Brain microvascular endothelial cell (primary cell): ENCODE results near the gene GRIK3.

Experiments
- DNase-seq: peaks from one replicate; pipeline ENCODE4 v3.0.0-alpha.2; 2020
- H3K27ac ChIP-seq: fragments of 250-450 bp; sonication (Bioruptor Pico); 2 replicates; pipeline ENCODE4 v1.5.1; 2020; ENCODE audit warnings: mild to moderate bottlenecking, moderate library complexity
- H3K27me3 ChIP-seq: fragments of 250-450 bp; sonication (Bioruptor Pico); replicated peaks from 2 replicates; pipeline ENCODE4 v1.5.1; 2020; ENCODE audit warnings: mild to moderate bottlenecking
- H3K36me3 ChIP-seq: fragments of 250-450 bp; sonication (Bioruptor Pico); replicated peaks from 2 replicates; pipeline ENCODE4 v1.5.1; 2020; ENCODE audit warnings: mild to moderate bottlenecking
- H3K4me3 ChIP-seq: 2 replicates; pipeline ENCODE4 v1.5.1; 2011; ENCODE audit warnings: low read depth, mild to moderate bottlenecking, control low read depth, low read length, moderate library complexity
- in situ Hi-C: cut with HindIII; loops from 2 replicates; pipeline ENCODE4 v1.10.0; 2017; ENCODE audit warnings: low sequenced_read_pairs, low pct_ligation_motif_present
- TF ChIP-seq, protein P1 (sequence below): IDR thresholded peaks from 2 replicates; pipeline ENCODE4 v1.5.1; 2011; ENCODE audit warnings: low read depth, mild to moderate bottlenecking, moderate library complexity, low read length, control low read depth, inconsistent platforms; ENCODE audit errors: missing control alignments

GRIK3 gene

GRCh38 chr1:36982709-36983108, 51.6 kb downstream of the GRIK3 start:
- no peak overlapping the region for H3K4me3 ChIP-seq
- no peak overlapping the region for H3K27ac ChIP-seq
- in situ Hi-C loops: no loop called here
- H3K36me3 ChIP-seq: no peaks in the 10 kb centered on the region
- H3K27me3 ChIP-seq: no peaks in the 10 kb centered on the region
- TF ChIP-seq, protein P1, sequence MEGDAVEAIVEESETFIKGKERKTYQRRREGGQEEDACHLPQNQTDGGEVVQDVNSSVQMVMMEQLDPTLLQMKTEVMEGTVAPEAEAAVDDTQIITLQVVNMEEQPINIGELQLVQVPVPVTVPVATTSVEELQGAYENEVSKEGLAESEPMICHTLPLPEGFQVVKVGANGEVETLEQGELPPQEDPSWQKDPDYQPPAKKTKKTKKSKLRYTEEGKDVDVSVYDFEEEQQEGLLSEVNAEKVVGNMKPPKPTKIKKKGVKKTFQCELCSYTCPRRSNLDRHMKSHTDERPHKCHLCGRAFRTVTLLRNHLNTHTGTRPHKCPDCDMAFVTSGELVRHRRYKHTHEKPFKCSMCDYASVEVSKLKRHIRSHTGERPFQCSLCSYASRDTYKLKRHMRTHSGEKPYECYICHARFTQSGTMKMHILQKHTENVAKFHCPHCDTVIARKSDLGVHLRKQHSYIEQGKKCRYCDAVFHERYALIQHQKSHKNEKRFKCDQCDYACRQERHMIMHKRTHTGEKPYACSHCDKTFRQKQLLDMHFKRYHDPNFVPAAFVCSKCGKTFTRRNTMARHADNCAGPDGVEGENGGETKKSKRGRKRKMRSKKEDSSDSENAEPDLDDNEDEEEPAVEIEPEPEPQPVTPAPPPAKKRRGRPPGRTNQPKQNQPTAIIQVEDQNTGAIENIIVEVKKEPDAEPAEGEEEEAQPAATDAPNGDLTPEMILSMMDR: no peak
- DNase-seq: no peak

DNA sequence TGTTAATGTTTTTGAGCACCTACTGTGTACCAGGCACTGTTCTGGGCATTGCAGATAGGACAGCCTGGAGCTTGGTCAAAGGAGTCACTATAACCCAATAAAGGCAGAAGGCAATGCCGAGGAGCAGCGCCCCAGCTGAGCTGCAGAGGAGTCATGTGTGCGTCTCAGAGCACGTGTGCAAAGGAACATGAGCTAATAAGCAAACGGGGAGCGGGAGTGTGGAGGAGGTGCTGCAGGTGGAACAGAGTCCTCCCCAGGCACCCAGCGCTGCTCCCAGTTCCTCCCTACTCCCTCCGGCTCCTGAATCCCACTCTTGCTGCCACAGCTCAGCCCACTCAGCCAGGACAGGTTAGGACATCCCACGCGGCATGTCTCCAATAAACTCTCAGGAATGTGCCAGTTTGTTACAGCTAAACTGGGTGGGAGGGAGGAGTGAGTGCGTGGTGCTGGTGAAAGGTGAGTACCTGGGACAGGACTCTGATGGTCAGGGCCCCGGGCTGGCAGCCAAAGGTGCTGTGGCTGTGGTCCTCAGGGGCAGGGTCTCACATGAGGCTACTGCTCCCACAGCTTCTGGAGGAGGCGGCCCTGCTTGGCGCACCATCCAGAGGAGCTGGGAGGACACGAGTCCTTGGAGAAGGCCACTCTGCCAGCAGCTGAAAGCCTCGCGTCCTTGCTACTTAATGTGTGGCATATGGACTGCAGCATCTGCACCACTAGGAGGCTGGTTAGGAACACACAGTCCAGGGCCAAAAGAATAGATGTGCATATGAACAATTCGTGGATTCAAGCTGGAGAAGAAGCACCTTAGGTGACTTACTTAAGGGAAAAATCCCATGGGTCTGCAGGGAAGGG, 52.3 kb downstream of the GRIK3 start:
- Histone ChIP-seq H3K27me3 (no peaks in the 10 kb centered on the region), H3K27ac (no peak overlapping the region), H3K4me3 (no peak overlapping the region), H3K36me3 (no peaks in the 10 kb centered on the region)
- in situ Hi-C loops: no loop called here
- no peak for DNase-seq
- TF ChIP-seq, protein P1: no peak

DNA sequence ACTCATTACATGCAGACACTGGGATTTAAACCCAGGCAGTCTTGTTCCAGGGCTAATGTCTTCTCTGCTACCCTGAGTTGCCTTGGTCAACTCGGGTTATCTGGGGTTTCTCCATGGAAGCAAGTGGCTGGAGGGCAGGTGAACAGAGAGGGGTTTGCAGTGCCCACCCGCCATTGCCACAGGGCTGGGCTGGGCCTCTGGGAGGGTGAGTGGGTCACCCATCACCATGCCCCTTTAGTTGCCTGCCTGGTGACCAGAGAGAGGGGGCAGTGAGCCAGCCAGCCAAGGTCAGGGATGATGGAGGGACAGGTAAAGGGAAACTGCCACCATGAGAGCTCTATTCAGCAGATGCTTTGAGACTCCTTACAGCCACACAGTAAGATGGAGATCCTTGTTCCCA, 53.2 kb downstream of the GRIK3 start:
- in situ Hi-C loops: no loop called here
- no peak overlapping the region for H3K27ac ChIP-seq
- H3K36me3 ChIP-seq: no peaks in the 10 kb centered on the region
- H3K4me3 ChIP-seq: no peak overlapping the region
- TF ChIP-seq, protein P1: no peak
- DNase-seq: no peak
- H3K27me3 ChIP-seq: no peaks in the 10 kb centered on the region

- TF ChIP-seq, protein P1: no peak
- in situ Hi-C loops: no loop called here
- no peak overlapping the region for H3K27ac ChIP-seq
Observed at GRCh38 chr1:36977731-36978406, 56.4 kb downstream of the GRIK3 start.

GRCh38 chr1:36975642-36976041, 58.7 kb downstream of the GRIK3 start:
- TF ChIP-seq, protein P1: no peak
- no peaks in the 10 kb centered on the region for H3K27me3 ChIP-seq
- DNase-seq: no peak
- in situ Hi-C loops: no loop called here
- no peak overlapping the region for H3K4me3 ChIP-seq
- no peaks in the 10 kb centered on the region for H3K36me3 ChIP-seq
- H3K27ac ChIP-seq: no peak overlapping the region

More at GRCh38 chr1:36977731-36978406, 56.4 kb downstream of the GRIK3 start:
- no peaks in the 10 kb centered on the region for H3K36me3 ChIP-seq
- no peaks in the 10 kb centered on the region for H3K27me3 ChIP-seq
- no peak for DNase-seq
- no peak overlapping the region for H3K4me3 ChIP-seq
